Liver (tissue), 3 donors: ENCODE data around the gene MAGI1.

Experiments
- RXRA ChIP-seq, 2 donors: IDR thresholded peaks; 2 replicates each; pipeline ENCODE4 v1.6.1; 2017 to 2018; ENCODE audit warnings: antibody characterized with exemption in 2 of 2, mild to moderate bottlenecking in 1 of 2
- TF ChIP-seq, protein P1 (sequence below): fragments of 150-350 bp; IDR thresholded peaks from 2 replicates; pipeline ENCODE4 v1.5.1; 2017; ENCODE audit warnings: improper control_type of control experiment, low read depth, low read length; ENCODE audit not compliant: missing input control
- TF ChIP-seq, protein P2 (sequence below): IDR thresholded peaks from 2 replicates; pipeline ENCODE4 v1.6.1; 2016; ENCODE audit warnings: antibody characterized with exemption
- donor health status: healthy.
- donor health status: healthy.

DNA sequence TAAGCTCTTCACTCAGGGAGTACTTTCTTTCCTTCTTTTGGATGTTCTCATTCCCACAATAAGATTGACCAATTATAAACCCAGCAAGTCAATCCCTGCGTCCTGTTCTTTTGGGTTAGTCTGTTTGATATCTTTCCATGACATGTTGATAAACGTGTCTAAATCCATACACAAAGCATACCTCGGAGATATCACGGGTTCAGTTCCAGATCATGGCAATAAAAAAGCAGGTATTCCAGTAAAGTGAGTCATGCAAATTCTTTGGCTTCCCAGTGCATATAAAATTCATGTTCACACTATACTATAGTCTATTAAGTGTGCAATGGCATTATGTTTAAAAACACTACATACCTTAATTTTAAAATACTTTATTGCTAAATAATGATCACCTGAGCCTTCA, 667.7 kb downstream of the MAGI1 start:
- TF ChIP-seq, protein P1, sequence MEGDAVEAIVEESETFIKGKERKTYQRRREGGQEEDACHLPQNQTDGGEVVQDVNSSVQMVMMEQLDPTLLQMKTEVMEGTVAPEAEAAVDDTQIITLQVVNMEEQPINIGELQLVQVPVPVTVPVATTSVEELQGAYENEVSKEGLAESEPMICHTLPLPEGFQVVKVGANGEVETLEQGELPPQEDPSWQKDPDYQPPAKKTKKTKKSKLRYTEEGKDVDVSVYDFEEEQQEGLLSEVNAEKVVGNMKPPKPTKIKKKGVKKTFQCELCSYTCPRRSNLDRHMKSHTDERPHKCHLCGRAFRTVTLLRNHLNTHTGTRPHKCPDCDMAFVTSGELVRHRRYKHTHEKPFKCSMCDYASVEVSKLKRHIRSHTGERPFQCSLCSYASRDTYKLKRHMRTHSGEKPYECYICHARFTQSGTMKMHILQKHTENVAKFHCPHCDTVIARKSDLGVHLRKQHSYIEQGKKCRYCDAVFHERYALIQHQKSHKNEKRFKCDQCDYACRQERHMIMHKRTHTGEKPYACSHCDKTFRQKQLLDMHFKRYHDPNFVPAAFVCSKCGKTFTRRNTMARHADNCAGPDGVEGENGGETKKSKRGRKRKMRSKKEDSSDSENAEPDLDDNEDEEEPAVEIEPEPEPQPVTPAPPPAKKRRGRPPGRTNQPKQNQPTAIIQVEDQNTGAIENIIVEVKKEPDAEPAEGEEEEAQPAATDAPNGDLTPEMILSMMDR = no peak
- TF ChIP-seq, protein P2, sequence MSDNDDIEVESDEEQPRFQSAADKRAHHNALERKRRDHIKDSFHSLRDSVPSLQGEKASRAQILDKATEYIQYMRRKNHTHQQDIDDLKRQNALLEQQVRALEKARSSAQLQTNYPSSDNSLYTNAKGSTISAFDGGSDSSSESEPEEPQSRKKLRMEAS = no peak
- TF ChIP-seq RXRA (IDR thresholded peaks at IDR 0.05) = no peak
